ENCODE measurements around the gene ARMC2.
"Not testable (repeated sequence)": the region's sequence is repeated elsewhere in the genome, so short reads cannot be mapped to it uniquely, and the experiment has no call there.

The ARMC2 gene

DNA sequence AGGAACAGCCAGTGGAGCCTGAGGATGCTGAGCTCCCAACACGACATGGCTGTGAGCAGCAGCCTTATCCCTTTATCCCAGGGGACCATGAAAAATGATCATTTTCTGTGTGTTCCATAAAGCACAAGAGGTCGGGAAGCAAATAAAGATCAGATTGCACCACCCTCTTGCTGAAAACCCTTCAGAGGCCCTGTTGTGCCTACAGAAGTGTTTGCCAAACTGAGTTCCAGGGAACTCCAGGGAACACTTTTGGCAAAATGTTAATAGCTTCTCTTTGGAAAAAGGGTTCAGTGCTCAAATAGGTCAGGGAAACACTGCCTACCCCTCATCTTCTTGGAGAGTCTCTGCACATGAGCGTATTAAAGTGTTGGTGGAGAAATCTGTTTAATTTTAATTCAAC is 24.4 kb downstream of the ARMC2 start:
- no peak for DNase-seq

GRCh38 chr6:108873251-108873650 is 25.0 kb downstream of the ARMC2 start:
- DNase-seq = no peak

GRCh38 chr6:108873971-108874370 is 25.7 kb downstream of the ARMC2 start:
- no peak for DNase-seq

DNA sequence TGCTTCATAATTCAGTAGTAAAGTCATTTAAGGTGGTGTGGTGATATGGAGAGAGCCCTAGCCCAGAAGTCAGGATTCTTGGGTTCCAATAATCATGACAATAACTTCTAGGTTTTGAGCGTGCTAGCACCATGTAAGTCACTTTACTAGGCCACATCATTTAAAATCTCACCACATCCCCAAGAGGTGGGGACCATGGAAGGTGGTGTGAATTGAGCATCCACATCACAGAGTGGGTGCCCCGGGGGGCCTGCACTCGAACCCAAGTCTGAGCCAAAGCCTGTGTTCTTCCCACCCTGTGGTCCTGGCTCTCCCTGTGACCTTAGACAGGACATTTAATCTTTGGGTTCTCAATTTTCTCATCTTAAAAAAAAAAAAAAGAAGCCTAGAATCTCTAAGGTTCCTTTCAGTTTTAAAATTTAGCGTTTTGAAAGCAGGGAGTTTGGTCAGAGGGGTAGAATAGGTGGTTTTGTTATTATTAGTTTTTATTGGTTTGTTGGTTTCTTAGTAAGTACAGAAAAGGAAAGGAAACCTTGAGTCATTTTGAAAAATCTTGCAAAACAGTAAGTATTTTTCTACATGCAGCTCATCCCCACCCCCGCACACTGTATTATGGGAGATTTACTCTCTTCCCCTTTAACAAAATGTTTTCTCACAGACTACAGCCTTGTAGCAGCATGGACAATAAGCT is 26.4 kb downstream of the ARMC2 start:
- no peak for DNase-seq

GRCh38 chr6:108875161-108875555 is 26.9 kb downstream of the ARMC2 start:
- no peak for DNase-seq

GRCh38 chr6:108877046-108877751 is 29.0 kb downstream of the ARMC2 start:
- no peak for DNase-seq

GRCh38 chr6:108878942-108879341 is 30.7 kb downstream of the ARMC2 start:
- DNase-seq = no peak

DNA sequence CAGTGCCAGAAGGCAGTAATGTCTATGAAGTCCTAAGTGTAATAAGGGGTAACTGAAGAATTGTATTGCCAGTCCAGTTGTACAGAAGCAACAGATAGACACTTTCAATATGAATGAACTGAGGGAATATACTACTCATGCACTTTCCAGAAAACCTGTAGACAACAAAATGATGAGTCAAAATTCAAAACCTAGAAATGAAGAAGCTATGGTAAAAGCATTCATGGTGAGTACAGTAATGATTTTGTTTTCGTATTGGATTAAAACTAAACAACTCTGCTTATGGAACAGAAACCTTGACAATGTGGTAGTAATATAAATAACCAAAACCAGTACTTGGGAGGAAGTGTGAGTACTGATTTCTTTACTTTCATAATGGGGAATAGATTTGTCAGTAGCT is 35.0 kb downstream of the ARMC2 start:
- DNase-seq = no peak

GRCh38 chr6:108884211-108885059 is 36.2 kb downstream of the ARMC2 start:
- no peak for DNase-seq

DNA sequence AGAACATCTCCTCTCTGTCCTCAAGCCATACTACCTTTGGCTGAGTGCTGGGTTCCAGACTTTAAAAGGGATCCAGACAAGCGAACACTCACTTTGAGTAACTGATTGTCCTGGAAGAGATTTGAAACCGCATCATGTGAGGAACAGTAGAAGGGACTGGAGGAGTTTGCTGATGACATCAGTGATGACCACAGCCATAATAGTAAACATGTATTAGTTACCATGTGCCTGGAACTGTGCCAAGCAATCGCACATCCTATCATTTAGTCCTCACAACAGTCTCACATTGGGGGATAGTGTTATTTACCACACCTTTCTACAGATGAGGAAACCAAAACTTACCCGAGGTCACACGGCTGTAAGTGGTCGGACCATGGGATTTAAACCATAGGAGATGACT is 39.8 kb downstream of the ARMC2 start:
- no peak for DNase-seq

DNA sequence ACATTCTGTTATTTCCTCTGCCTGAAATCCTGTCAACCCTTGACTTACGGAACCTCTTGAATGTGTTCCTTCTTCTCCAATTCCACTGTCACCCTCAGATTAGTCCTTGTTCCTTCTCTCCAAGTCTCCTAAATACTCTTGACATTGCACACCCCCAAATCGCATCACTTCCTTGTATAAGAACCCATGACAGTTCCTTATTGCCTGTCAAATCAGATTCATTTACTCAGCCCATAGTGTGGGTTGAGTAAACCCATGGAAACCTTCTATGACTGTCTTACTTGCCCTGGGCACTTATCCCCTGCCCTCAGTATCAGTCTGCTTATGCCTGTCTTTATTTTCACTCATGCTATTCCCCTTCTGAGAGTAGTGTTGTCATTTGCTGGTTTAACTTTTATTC is 40.5 kb downstream of the ARMC2 start:
- no peak for DNase-seq

DNA sequence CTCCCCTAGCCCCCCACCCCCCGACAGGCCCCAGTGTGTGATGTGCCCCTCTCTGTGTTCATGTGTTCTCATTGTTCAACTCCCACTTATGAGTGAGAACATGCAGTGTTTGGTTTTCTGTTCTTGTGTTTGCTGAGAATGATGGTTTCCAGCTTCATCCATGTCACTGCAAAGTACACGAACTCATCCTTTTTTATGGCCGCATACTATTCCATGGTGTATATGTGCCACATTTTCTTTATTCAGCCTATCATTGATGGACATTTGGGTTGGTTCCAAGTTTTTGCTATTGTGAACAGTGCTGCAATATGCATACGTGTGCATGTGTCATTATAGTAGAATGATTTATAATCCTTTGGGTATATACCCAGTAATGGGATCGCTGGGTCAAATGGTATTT is 42.7 kb downstream of the ARMC2 start:
- not testable (repeated sequence) for DNase-seq

DNA sequence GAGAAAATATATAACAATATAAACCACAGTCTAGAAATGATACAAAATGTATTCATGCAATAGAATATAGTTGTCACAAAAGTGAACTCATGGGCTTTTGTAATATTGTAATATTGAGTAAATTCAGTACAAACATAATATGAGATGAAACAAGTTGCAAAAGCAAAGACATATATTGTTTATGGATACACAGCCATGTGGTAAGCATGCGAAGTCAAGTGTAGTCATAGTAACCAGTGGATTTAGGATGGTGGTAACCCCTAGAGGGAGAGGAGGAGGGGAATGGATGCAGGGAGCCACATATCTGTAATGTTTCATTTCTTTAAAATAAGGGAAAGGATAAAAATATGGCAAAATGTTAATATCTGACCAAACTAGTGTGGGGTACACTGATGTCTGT is 47.3 kb downstream of the ARMC2 start:
- no peak for DNase-seq

DNA sequence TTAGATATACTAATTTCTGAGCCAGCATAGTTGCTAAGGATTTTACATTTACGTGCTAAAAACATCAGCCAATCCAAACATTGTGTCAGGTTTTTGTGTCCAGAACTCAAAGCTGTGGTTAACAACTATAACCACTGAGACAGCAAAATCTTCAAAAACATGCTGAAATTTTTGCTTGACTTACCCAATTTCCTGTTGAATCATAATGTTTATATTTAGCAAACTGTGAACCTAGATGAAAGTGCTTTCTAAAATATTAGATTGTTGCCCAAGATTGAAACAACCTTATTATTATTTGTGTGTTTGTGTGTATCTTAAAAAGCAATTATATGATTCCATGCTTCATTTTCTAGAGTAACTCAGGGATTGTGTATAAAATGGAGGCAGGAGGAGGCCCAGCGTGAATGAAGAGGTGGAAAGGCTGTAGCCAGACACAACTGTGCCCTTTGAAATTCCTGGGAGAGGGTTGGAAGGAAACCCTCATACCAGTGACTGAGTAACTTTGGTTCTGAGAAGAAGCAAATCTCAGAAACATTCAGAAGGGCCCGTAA is 48.0 kb downstream of the ARMC2 start:
- DNase-seq = no peak

GRCh38 chr6:108897371-108897770 is 49.1 kb downstream of the ARMC2 start:
- DNase-seq = no peak

- no peak for DNase-seq
These were observed 54.2 kb downstream of the ARMC2 start for GRCh38 chr6:108902382-108902792.

- no peak for DNase-seq
These were observed 55.6 kb downstream of the ARMC2 start for GRCh38 chr6:108903796-108904195.

GRCh38 chr6:108904741-108905140 is 56.5 kb downstream of the ARMC2 start:
- no peak for DNase-seq

DNA sequence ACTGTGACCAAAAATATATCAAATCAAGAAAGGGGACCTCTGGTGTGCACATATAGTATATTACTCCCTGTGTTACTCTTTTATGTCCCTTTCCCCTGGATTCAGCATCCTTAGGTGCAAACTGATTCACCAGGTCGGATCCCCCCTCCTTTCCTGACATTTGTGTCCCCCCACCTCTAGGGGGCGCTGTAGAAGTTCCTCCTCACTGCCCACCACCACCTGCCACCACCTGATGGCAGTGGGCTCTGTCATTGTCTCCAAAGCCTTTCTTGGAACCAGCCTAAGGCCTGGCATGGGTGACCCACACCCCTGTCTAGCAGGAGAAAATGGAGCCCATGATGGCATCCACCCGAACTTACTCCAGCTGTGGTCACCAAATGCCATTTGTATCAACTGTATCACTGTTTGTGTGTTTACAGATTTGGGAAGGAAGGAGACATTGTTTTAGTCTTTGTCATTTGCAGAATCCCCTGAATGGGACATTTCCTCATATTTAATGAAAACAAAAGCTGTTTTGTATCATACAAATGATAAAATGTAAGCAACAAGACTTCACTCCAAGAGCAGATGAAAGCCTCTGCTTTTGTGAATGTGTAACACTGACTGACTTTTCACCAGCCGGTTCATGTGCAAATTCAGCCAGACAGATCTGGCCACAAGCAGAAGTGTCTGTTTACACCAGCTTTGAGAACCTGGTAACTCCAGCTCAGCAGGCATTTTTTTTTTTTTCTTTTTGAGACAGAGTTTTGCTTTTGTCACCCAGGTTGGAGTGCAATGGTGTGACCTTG is 66.2 kb downstream of the ARMC2 start:
- peak; percentile 11 for DNase-seq

- DNase-seq = no peak
These were observed 67.0 kb downstream of the ARMC2 start for GRCh38 chr6:108915258-108915657.

GRCh38 chr6:108916026-108916686 is 67.9 kb downstream of the ARMC2 start:
- DNase-seq = no peak

- DNase-seq = no peak
These were observed 72.5 kb downstream of the ARMC2 start for GRCh38 chr6:108920751-108921150.
